ENCODE measurements around the gene MRPS18B. TPM values are rescaled to one million over a fixed set of nuclear protein-coding genes. Genes with fewer than 3 reads are reported as not detected.

The MRPS18B gene
- total and polyA plus RNA-seq, 2 donors (not counting 1 experiment from before 2014, with no cell fraction given), result 53.1 to 76.8 TPM

DNA sequence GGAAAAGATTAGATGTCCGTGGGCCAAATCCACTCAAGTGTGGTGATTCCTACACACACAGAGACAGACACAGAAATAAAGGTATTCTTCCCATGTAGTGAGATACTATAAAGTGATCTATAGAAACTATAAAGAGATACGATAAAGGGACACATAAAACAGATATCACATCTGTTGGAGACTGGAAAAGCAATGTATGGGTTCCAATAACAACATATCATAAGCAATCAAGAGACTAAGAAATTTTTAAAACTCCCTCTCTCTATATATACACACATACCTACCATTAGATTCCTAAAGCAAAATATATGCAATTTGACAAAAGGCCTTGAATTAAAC, 5.8 kb upstream of the MRPS18B start:
- no peak for TF ChIP-seq EZH2 (IDR thresholded peaks at IDR 0.05; ENCODE audit: low read length, missing control alignments)
- TF ChIP-seq, protein P1, sequence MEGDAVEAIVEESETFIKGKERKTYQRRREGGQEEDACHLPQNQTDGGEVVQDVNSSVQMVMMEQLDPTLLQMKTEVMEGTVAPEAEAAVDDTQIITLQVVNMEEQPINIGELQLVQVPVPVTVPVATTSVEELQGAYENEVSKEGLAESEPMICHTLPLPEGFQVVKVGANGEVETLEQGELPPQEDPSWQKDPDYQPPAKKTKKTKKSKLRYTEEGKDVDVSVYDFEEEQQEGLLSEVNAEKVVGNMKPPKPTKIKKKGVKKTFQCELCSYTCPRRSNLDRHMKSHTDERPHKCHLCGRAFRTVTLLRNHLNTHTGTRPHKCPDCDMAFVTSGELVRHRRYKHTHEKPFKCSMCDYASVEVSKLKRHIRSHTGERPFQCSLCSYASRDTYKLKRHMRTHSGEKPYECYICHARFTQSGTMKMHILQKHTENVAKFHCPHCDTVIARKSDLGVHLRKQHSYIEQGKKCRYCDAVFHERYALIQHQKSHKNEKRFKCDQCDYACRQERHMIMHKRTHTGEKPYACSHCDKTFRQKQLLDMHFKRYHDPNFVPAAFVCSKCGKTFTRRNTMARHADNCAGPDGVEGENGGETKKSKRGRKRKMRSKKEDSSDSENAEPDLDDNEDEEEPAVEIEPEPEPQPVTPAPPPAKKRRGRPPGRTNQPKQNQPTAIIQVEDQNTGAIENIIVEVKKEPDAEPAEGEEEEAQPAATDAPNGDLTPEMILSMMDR (conservative IDR thresholded peaks at IDR 0.05 in 1 of 2, IDR thresholded peaks at IDR 0.05 in 1 of 2; ENCODE audit: low read depth in 1 of 2, low read length in 2 of 2), result no peak
- Histone ChIP-seq H3K36me3 (ENCODE audit: control insufficient read depth, insufficient read depth, low read length) (peaks cover 5% of the 10 kb centered on the region), H3K27ac (ENCODE audit: insufficient read depth, low read length) (no peak overlapping the region), H3K79me2 (ENCODE audit: control insufficient read depth, insufficient read depth, low read length) (peaks cover 23% of the 10 kb centered on the region), H3K4me3 (replicated peaks in 1 of 4; ENCODE audit: control extremely low read depth in 1 of 4, insufficient read depth in 1 of 4, low read depth in 3 of 4, low read length in 4 of 4) (no peak overlapping the region), H3K4me2 (ENCODE audit: extremely low read depth, insufficient read depth, low read length) (no peak overlapping the region), H4K20me1 (ENCODE audit: control insufficient read depth, extremely low read depth, insufficient read depth, low read length) (no peaks in the 10 kb centered on the region), H3K27me3 (ENCODE audit: control insufficient read depth, insufficient read depth, low read length) (no peaks in the 10 kb centered on the region), H3K9ac (ENCODE audit: insufficient read depth, low read length) (no peak overlapping the region), H2AFZ (ENCODE audit: low read length) (no peak overlapping the region), H3K4me1 (ENCODE audit: control insufficient read depth, extremely low read depth, insufficient read depth, low read length) (peaks cover 13% of the 10 kb centered on the region), H3K9me3 (ENCODE audit: control insufficient read depth, insufficient read depth, low read depth, low read length) (no peaks in the 10 kb centered on the region)
- no peak for DNase-seq (ENCODE audit: low read depth in 2 of 2)

- Histone ChIP-seq H3K36me3 (ENCODE audit: control insufficient read depth, insufficient read depth, low read length) (peaks cover 5% of the 10 kb centered on the region), H3K27ac (ENCODE audit: insufficient read depth, low read length) (no peak overlapping the region)
- peak; percentile 29 to 68 for DNase-seq (ENCODE audit: low read depth in 2 of 2)
These were observed 5.4 kb upstream of the MRPS18B start for GRCh38 chr6:30612213-30612612.

DNA sequence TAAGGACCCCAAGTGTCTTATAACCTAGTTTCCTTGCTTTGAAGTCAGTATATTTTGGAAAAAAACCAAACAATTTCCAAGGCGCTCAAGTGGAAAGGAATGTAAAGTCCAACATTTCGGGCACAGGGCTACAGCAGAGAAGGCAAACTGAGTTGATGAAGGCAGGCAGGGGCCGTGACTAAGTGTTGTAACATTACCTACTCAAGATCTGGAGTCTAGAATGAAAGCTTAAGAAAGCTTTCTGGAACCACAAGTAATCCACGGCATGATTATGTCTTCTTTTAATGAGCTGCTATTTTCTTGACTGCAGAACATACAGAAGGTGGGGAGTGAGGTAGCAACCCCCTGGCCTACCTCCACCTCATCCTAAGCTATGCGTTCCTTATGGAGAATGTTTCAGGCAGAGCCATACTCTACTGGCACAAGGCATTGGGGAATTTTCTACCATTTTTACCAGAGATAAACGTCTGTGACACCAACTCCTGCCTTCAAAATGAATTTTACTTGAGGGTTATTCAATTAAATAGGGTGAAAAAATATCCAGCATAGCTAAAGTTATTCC, 4.9 kb upstream of the MRPS18B start:
- peaks cover 25% of the 10 kb centered on the region for H3K79me2 ChIP-seq (ENCODE audit: control insufficient read depth, insufficient read depth, low read length)
- H3K27ac ChIP-seq (ENCODE audit: insufficient read depth, low read length), result peak overlapping the region; percentile 11
- H3K4me3 ChIP-seq (replicated peaks in 1 of 4; ENCODE audit: control extremely low read depth in 1 of 4, insufficient read depth in 1 of 4, low read depth in 3 of 4, low read length in 4 of 4), result no peak overlapping the region
- peaks cover 13% of the 10 kb centered on the region for H3K4me1 ChIP-seq (ENCODE audit: control insufficient read depth, extremely low read depth, insufficient read depth, low read length)
- no peak overlapping the region for H2AFZ ChIP-seq (ENCODE audit: low read length)
- H3K27me3 ChIP-seq (ENCODE audit: control insufficient read depth, insufficient read depth, low read length), result no peaks in the 10 kb centered on the region
- no peak overlapping the region for H3K9ac ChIP-seq (ENCODE audit: insufficient read depth, low read length)
- no peak for TF ChIP-seq EZH2 (IDR thresholded peaks at IDR 0.05; ENCODE audit: low read length, missing control alignments)
- TF ChIP-seq, protein P1 (conservative IDR thresholded peaks at IDR 0.05 in 1 of 2, IDR thresholded peaks at IDR 0.05 in 1 of 2; ENCODE audit: low read depth in 1 of 2, low read length in 2 of 2), result no peak
- peak; percentile 56 to 89 for DNase-seq (ENCODE audit: low read depth in 2 of 2)
- H3K4me2 ChIP-seq (ENCODE audit: extremely low read depth, insufficient read depth, low read length), result peak overlapping the region; percentile 25
- peaks cover 5% of the 10 kb centered on the region for H3K36me3 ChIP-seq (ENCODE audit: control insufficient read depth, insufficient read depth, low read length)
- no peaks in the 10 kb centered on the region for H3K9me3 ChIP-seq (ENCODE audit: control insufficient read depth, insufficient read depth, low read depth, low read length)
- no peaks in the 10 kb centered on the region for H4K20me1 ChIP-seq (ENCODE audit: control insufficient read depth, extremely low read depth, insufficient read depth, low read length)

More at GRCh38 chr6:30612213-30612612, 5.4 kb upstream of the MRPS18B start:
- Histone ChIP-seq H2AFZ (ENCODE audit: low read length) (no peak overlapping the region), H3K4me1 (ENCODE audit: control insufficient read depth, extremely low read depth, insufficient read depth, low read length) (peaks cover 13% of the 10 kb centered on the region), H3K9ac (ENCODE audit: insufficient read depth, low read length) (no peak overlapping the region), H3K9me3 (ENCODE audit: control insufficient read depth, insufficient read depth, low read depth, low read length) (no peaks in the 10 kb centered on the region), H4K20me1 (ENCODE audit: control insufficient read depth, extremely low read depth, insufficient read depth, low read length) (no peaks in the 10 kb centered on the region), H3K27me3 (ENCODE audit: control insufficient read depth, insufficient read depth, low read length) (no peaks in the 10 kb centered on the region), H3K79me2 (ENCODE audit: control insufficient read depth, insufficient read depth, low read length) (peaks cover 25% of the 10 kb centered on the region), H3K4me3 (replicated peaks in 1 of 4; ENCODE audit: control extremely low read depth in 1 of 4, insufficient read depth in 1 of 4, low read depth in 3 of 4, low read length in 4 of 4) (no peak overlapping the region), H3K4me2 (ENCODE audit: extremely low read depth, insufficient read depth, low read length) (no peak overlapping the region)
- TF ChIP-seq, protein P1 (conservative IDR thresholded peaks at IDR 0.05 in 1 of 2, IDR thresholded peaks at IDR 0.05 in 1 of 2; ENCODE audit: low read depth in 1 of 2, low read length in 2 of 2), result peak; percentile 29 to 56
- TF ChIP-seq EZH2 (IDR thresholded peaks at IDR 0.05; ENCODE audit: low read length, missing control alignments), result no peak
